HepG2 (cell line): ENCODE data around the gene EGFR. TPM values are rescaled to one million over a fixed set of nuclear protein-coding genes. Genes with fewer than 3 reads are reported as not detected.

ENCODE experiments used
- ATF7 ChIP-seq, 2 experiments: fragments of 450-650 bp in 1 of 2; sonication (generic) in 1 of 2; formaldehyde crosslinking in 1 of 2; IDR thresholded peaks; 2 replicates each; pipeline versions ENCODE4 v1.4.0 to v1.6.1; 2016 to 2020; ENCODE audit warnings: antibody characterized with exemption in 1 of 2, mild to moderate bottlenecking in 1 of 2, missing genetic modification reagents in 1 of 2
- HNRNPUL1 ChIP-seq: fragments of 200-400 bp; formaldehyde crosslinking; IDR thresholded peaks from 2 replicates; pipeline ENCODE4 v1.6.1; 2017; ENCODE audit warnings: low read depth, mild to moderate bottlenecking, low read length, moderate library complexity
- KDM2A ChIP-seq: sonication (generic); formaldehyde crosslinking; IDR thresholded peaks from 2 replicates; pipeline ENCODE4 v1.4.0; 2020; ENCODE audit warnings: low read depth, missing genetic modification reagents, borderline replicate concordance
- MXI1 ChIP-seq: IDR thresholded peaks from 3 replicates; pipeline ENCODE4 v1.6.1; 2012; ENCODE audit warnings: low read depth, low read length, inconsistent platforms, borderline replicate concordance
- SMAD9 ChIP-seq: sonication (generic); formaldehyde crosslinking; IDR thresholded peaks from 2 replicates; pipeline ENCODE4 v1.5.1; 2020; ENCODE audit warnings: mild to moderate bottlenecking, missing genetic modification reagents
- TMF1 ChIP-seq: sonication (generic); formaldehyde crosslinking; IDR thresholded peaks from 2 replicates; pipeline ENCODE4 v1.8.1; 2022; ENCODE audit warnings: low read depth, missing genetic modification reagents
- ZNF230 ChIP-seq: sonication (generic); formaldehyde crosslinking; IDR thresholded peaks from 2 replicates; pipeline ENCODE4 v1.4.0; 2020; ENCODE audit warnings: mild to moderate bottlenecking, missing genetic modification reagents
- polyA plus RNA-seq, 8 experiments: library from polyadenylated mRNA; depleted of rRNA in 3 of 8; stranded (reverse) in 7 of 8; unstranded in 1 of 8; fragments of >200 nt; fragmentation: Illumina TruSeq in 4 of 8; extraction: Trizol in 4 of 8; gene quantifications; 2 replicates each; pipeline versions ENCODE4 v1.2.1 to v1.2.3, GENCODE V29; 2011 to 2016; ENCODE audit warnings: low read depth in 4 of 8, missing spikeins in 1 of 8, mixed read lengths in 1 of 8; ENCODE audit not compliant: insufficient read depth in 1 of 8
- total RNA-seq, 5 experiments: library from RNA; depleted of rRNA; stranded (reverse); fragments of >200 nt; fragmentation: Illumina TruSeq; extraction: Trizol; gene quantifications; 2 replicates each; pipeline ENCODE4 v1.2.3, GENCODE V29; 2016; ENCODE audit warnings: low read depth in 1 of 5
- TF ChIP-seq, protein P1 (sequence below): sonication (generic); formaldehyde crosslinking; IDR thresholded peaks from 2 replicates; pipeline ENCODE4 v1.5.1; 2020; ENCODE audit warnings: mild to moderate bottlenecking, missing genetic modification reagents, moderate library complexity
- TF ChIP-seq, protein P2 (sequence below): sonication (generic); formaldehyde crosslinking; IDR thresholded peaks from 2 replicates; pipeline ENCODE4 v1.4.0; 2020; ENCODE audit warnings: missing genetic modification reagents, borderline replicate concordance
- TF ChIP-seq, protein P3 (sequence below): sonication (generic); formaldehyde crosslinking; IDR thresholded peaks from 2 replicates; pipeline ENCODE4 v1.5.0; 2020; ENCODE audit warnings: missing genetic modification reagents, mild to moderate bottlenecking, borderline replicate concordance
- TF ChIP-seq, protein P4 (sequence below): sonication (generic); formaldehyde crosslinking; IDR thresholded peaks from one replicate; pipeline ENCODE4 v1.5.1; 2020; ENCODE audit warnings: mild to moderate bottlenecking, missing genetic modification reagents; ENCODE audit errors: not compliant biosample characterization

EGFR gene
- total and polyA plus RNA-seq, 2 of the 13 experiments (the other 11 are each of a cell fraction or from before 2014, with no cell fraction given), result 7.0 to 10.0 TPM

DNA sequence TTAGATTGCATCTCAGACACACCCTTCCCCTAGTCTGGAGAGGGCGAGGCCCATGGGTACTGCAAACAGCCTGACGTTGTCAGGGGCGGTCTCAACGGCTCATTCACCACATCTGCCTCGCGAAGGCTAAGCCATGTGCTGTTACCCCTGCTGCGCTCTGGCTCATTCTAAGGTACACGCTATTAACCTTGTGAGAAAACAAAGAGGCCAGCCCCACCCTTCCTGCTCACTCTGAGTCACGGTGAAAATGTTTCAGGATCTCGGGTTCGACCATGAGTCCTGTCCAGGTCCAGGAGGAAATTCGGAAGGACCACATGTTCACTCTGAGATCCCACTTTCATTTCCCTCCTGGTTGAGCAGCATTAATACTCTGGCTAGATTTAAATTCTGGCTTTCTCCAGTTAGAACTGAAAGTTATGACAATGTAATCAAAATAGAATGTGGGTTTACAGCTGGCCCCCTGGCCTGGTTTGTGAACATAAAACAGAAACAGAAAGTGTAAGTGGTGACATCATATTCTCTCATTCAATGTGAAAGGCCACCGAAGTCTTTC lies 55.2 kb downstream of the EGFR start (continued):
- TF ChIP-seq ATF7 (IDR thresholded peaks at IDR 0.05), result 0 out of 2 replicates have a peak, but pooled peaks have one; percentile 34
- TF ChIP-seq ATF7 (CRISPR knock-in tag; IDR thresholded peaks at IDR 0.05), result no peak
- TF ChIP-seq TMF1 (CRISPR knock-in tag), result no peak
- TF ChIP-seq ZNF230 (CRISPR knock-in tag), result no peak
- no peak for TF ChIP-seq MXI1
- no peak for TF ChIP-seq HNRNPUL1
- TF ChIP-seq, protein P1, sequence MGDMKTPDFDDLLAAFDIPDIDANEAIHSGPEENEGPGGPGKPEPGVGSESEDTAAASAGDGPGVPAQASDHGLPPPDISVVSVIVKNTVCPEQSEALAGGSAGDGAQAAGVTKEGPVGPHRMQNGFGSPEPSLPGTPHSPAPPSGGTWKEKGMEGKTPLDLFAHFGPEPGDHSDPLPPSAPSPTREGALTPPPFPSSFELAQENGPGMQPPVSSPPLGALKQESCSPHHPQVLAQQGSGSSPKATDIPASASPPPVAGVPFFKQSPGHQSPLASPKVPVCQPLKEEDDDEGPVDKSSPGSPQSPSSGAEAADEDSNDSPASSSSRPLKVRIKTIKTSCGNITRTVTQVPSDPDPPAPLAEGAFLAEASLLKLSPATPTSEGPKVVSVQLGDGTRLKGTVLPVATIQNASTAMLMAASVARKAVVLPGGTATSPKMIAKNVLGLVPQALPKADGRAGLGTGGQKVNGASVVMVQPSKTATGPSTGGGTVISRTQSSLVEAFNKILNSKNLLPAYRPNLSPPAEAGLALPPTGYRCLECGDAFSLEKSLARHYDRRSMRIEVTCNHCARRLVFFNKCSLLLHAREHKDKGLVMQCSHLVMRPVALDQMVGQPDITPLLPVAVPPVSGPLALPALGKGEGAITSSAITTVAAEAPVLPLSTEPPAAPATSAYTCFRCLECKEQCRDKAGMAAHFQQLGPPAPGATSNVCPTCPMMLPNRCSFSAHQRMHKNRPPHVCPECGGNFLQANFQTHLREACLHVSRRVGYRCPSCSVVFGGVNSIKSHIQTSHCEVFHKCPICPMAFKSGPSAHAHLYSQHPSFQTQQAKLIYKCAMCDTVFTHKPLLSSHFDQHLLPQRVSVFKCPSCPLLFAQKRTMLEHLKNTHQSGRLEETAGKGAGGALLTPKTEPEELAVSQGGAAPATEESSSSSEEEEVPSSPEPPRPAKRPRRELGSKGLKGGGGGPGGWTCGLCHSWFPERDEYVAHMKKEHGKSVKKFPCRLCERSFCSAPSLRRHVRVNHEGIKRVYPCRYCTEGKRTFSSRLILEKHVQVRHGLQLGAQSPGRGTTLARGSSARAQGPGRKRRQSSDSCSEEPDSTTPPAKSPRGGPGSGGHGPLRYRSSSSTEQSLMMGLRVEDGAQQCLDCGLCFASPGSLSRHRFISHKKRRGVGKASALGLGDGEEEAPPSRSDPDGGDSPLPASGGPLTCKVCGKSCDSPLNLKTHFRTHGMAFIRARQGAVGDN (CRISPR knock-in tag), result peak; percentile 64
- TF ChIP-seq, protein P2, sequence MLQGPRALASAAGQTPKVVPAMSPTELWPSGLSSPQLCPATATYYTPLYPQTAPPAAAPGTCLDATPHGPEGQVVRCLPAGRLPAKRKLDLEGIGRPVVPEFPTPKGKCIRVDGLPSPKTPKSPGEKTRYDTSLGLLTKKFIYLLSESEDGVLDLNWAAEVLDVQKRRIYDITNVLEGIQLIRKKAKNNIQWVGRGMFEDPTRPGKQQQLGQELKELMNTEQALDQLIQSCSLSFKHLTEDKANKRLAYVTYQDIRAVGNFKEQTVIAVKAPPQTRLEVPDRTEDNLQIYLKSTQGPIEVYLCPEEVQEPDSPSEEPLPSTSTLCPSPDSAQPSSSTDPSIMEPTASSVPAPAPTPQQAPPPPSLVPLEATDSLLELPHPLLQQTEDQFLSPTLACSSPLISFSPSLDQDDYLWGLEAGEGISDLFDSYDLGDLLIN (CRISPR knock-in tag), result no peak
- TF ChIP-seq, protein P3, sequence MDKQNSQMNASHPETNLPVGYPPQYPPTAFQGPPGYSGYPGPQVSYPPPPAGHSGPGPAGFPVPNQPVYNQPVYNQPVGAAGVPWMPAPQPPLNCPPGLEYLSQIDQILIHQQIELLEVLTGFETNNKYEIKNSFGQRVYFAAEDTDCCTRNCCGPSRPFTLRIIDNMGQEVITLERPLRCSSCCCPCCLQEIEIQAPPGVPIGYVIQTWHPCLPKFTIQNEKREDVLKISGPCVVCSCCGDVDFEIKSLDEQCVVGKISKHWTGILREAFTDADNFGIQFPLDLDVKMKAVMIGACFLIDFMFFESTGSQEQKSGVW, result no peak
- no peak for TF ChIP-seq KDM2A (CRISPR knock-in tag)
- no peak for TF ChIP-seq SMAD9 (CRISPR knock-in tag)
- TF ChIP-seq, protein P4, sequence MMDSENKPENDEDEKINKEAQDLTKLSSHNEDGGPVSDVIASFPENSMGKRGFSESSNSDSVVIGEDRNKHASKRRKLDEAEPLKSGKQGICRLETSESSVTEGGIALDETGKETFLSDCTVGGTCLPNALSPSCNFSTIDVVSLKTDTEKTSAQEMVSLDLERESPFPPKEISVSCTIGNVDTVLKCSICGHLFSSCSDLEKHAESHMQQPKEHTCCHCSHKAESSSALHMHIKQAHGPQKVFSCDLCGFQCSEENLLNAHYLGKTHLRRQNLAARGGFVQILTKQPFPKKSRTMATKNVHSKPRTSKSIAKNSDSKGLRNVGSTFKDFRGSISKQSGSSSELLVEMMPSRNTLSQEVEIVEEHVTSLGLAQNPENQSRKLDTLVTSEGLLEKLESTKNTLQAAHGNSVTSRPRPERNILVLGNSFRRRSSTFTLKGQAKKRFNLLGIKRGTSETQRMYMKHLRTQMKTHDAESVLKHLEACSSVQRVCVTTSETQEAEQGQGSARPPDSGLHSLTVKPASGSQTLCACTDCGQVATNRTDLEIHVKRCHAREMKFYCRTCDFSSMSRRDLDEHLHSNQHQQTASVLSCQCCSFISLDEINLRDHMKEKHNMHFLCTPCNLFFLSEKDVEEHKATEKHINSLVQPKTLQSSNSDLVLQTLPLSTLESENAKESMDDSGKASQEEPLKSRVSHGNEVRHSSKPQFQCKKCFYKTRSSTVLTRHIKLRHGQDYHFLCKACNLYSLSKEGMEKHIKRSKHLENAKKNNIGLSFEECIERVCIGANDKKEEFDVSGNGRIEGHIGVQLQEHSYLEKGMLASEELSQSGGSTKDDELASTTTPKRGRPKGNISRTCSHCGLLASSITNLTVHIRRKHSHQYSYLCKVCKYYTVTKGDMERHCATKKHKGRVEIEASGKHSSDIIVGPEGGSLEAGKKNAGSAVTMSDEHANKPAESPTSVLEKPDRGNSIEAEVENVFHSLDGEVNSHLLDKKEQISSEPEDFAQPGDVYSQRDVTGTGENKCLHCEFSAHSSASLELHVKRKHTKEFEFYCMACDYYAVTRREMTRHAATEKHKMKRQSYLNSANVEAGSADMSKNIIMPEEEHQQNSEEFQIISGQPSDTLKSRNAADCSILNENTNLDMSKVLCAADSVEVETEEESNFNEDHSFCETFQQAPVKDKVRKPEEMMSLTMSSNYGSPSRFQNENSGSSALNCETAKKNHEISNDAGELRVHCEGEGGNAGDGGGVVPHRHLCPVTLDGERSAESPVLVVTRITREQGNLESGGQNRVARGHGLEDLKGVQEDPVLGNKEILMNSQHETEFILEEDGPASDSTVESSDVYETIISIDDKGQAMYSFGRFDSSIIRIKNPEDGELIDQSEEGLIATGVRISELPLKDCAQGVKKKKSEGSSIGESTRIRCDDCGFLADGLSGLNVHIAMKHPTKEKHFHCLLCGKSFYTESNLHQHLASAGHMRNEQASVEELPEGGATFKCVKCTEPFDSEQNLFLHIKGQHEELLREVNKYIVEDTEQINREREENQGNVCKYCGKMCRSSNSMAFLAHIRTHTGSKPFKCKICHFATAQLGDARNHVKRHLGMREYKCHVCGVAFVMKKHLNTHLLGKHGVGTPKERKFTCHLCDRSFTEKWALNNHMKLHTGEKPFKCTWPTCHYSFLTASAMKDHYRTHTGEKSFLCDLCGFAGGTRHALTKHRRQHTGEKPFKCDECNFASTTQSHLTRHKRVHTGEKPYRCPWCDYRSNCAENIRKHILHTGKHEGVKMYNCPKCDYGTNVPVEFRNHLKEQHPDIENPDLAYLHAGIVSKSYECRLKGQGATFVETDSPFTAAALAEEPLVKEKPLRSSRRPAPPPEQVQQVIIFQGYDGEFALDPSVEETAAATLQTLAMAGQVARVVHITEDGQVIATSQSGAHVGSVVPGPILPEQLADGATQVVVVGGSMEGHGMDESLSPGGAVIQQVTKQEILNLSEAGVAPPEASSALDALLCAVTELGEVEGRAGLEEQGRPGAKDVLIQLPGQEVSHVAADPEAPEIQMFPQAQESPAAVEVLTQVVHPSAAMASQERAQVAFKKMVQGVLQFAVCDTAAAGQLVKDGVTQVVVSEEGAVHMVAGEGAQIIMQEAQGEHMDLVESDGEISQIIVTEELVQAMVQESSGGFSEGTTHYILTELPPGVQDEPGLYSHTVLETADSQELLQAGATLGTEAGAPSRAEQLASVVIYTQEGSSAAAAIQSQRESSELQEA, result no peak
